HG02798 (cell line): ENCODE measurements around the gene CACNG5.

Experiments
- ATAC-seq: cut with Tn5 transposase; IDR thresholded peaks from one replicate; pipeline ENCODE4 v1.9.1; 2021; ENCODE audit warnings: mild to moderate bottlenecking; ENCODE audit not compliant: unreplicated experiment, poor library complexity

Gene CACNG5

GRCh38 chr17:66847704-66848103, 12.8 kb downstream of the CACNG5 start:
- no peak for ATAC-seq

- no peak for ATAC-seq
These were observed 13.6 kb downstream of the CACNG5 start for GRCh38 chr17:66848496-66848895.

GRCh38 chr17:66849032-66849655, 14.2 kb downstream of the CACNG5 start:
- ATAC-seq: no peak

- ATAC-seq: no peak
These were observed 15.1 kb downstream of the CACNG5 start for GRCh38 chr17:66849851-66850580.

- no peak for ATAC-seq
These were observed 15.8 kb downstream of the CACNG5 start for GRCh38 chr17:66850692-66851091.

GRCh38 chr17:66855204-66855603, 20.3 kb downstream of the CACNG5 start:
- ATAC-seq: no peak

- ATAC-seq: no peak
These were observed 23.5 kb downstream of the CACNG5 start for GRCh38 chr17:66858226-66859083.

GRCh38 chr17:66859353-66859752, 24.4 kb downstream of the CACNG5 start:
- ATAC-seq: no peak

- ATAC-seq: no peak
These were observed 25.3 kb downstream of the CACNG5 start for GRCh38 chr17:66860204-66860603.

GRCh38 chr17:66863820-66864219, 28.9 kb downstream of the CACNG5 start:
- ATAC-seq: no peak

GRCh38 chr17:66865151-66865550, 30.2 kb downstream of the CACNG5 start:
- no peak for ATAC-seq

- no peak for ATAC-seq
These were observed 39.0 kb downstream of the CACNG5 start for GRCh38 chr17:66873962-66874361.

GRCh38 chr17:66884931-66885330, 50.0 kb downstream of the CACNG5 start:
- ATAC-seq: no peak

- ATAC-seq: no peak
These were observed 50.5 kb downstream of the CACNG5 start for GRCh38 chr17:66885417-66885816.

- no peak for ATAC-seq
These were observed 54.7 kb downstream of the CACNG5 start for GRCh38 chr17:66889480-66890230.

- no peak for ATAC-seq
These were observed 57.3 kb downstream of the CACNG5 start for GRCh38 chr17:66892246-66892645.

GRCh38 chr17:66893382-66893781, 58.5 kb downstream of the CACNG5 start:
- ATAC-seq: no peak

GRCh38 chr17:66893863-66894262, 58.9 kb downstream of the CACNG5 start:
- ATAC-seq: no peak

GRCh38 chr17:66897141-66897540, 62.2 kb downstream of the CACNG5 start:
- no peak for ATAC-seq

GRCh38 chr17:66898536-66898935, 63.6 kb downstream of the CACNG5 start:
- no peak for ATAC-seq
